Smooth muscle cell (in vitro differentiated cells): ENCODE results near the gene DCP1B. TPM values are rescaled to one million over a fixed set of nuclear protein-coding genes. Genes with fewer than 3 reads are reported as not detected.

Experiments
- DNase-seq: peaks from one replicate; lab custom pipeline; 2025; ENCODE audit not compliant: unreplicated experiment; lab: John Stamatoyannopoulos, UW
- H2AFZ ChIP-seq: fragments of 200-600 bp; sonication (generic); 2 replicates; pipeline ENCODE4 v1.6.0; 2016; ENCODE audit warnings: antibody characterized with exemption, low read depth, mild to moderate bottlenecking
- H3F3A ChIP-seq: fragments of 200-600 bp; sonication (generic); 2 replicates; pipeline ENCODE4 v1.6.0; 2017; ENCODE audit warnings: antibody characterized with exemption, low read depth
- H3K27ac ChIP-seq: fragments of 200-600 bp; sonication (generic); 2 replicates; pipeline ENCODE4 v1.5.1; 2016; ENCODE audit warnings: low read depth, mild to moderate bottlenecking
- H3K27me3 ChIP-seq: fragments of 200-600 bp; sonication (generic); 2 replicates; pipeline ENCODE4 v1.6.1; 2016; ENCODE audit warnings: low read depth, mild to moderate bottlenecking
- H3K36me3 ChIP-seq: fragments of 200-600 bp; sonication (generic); 2 replicates; pipeline ENCODE4 v1.5.1; 2016; ENCODE audit warnings: low read depth
- H3K4me1 ChIP-seq: fragments of 200-600 bp; sonication (generic); 2 replicates; pipeline ENCODE4 v1.5.1; 2016; ENCODE audit warnings: low read depth
- H3K4me2 ChIP-seq: fragments of 200-600 bp; sonication (generic); 2 replicates; pipeline ENCODE4 v1.6.0; 2016; ENCODE audit warnings: mild to moderate bottlenecking
- H3K4me3 ChIP-seq: fragments of 200-600 bp; sonication (generic); 2 replicates; pipeline ENCODE4 v1.5.1; 2016; ENCODE audit warnings: mild to moderate bottlenecking
- H3K79me2 ChIP-seq: fragments of 200-600 bp; sonication (generic); 2 replicates; pipeline ENCODE4 v1.6.0; 2016; ENCODE audit warnings: low read depth, mild to moderate bottlenecking
- H3K9ac ChIP-seq: fragments of 200-600 bp; sonication (generic); 2 replicates; pipeline ENCODE4 v1.6.0; 2016; ENCODE audit warnings: low read depth
- H3K9me3 ChIP-seq: fragments of 200-600 bp; sonication (generic); replicated peaks from 2 replicates; pipeline ENCODE4 v1.5.1; 2016; ENCODE audit warnings: low read depth
- H4K20me1 ChIP-seq: fragments of 200-600 bp; sonication (generic); 2 replicates; pipeline ENCODE4 v1.6.0; 2016; ENCODE audit warnings: low read depth
- CTCF ChIP-seq: fragments of 200-600 bp; sonication (generic); IDR thresholded peaks from 2 replicates; pipeline ENCODE4 v1.5.1; 2017; ENCODE audit warnings: borderline replicate concordance, mild to moderate bottlenecking, antibody characterized with exemption; ENCODE audit not compliant: insufficient read depth, poor library complexity, severe bottlenecking
- WGBS: methylation state at CpG from one replicate; pipeline ENCODE4 v1.1.7; 2016; ENCODE audit warnings: low lambda C conversion rate; 5-methylcytosine and 5-hydroxymethylcytosine counted together
- polyA plus RNA-seq: library from polyadenylated mRNA; unstranded; fragments of >200 nt; fragmentation: Nextera tagmentation; extraction: Ambion mirVana; gene quantifications from 2 replicates; pipeline ENCODE4 v1.2.1, GENCODE V29; 2016
- total RNA-seq: library from RNA; depleted of rRNA; stranded (reverse); fragments of >200 nt; gene quantifications from 2 replicates; pipeline ENCODE4 v1.2.3, GENCODE V29; 2014

DCP1B gene
- total and polyA plus RNA-seq, 2 experiments from 2014 or later = 34.9 to 38.1 TPM

- no peak for TF ChIP-seq CTCF
- H3K27me3 ChIP-seq = no peaks in the 10 kb centered on the region
- no peaks in the 10 kb centered on the region for H3F3A ChIP-seq
- no peaks in the 10 kb centered on the region for H3K79me2 ChIP-seq
- DNase-seq = no peak
- H3K9me3 ChIP-seq = no peaks in the 10 kb centered on the region
- H3K4me3 ChIP-seq = no peak overlapping the region
- H3K4me1 ChIP-seq = no peaks in the 10 kb centered on the region
- H4K20me1 ChIP-seq = no peaks in the 10 kb centered on the region
- no peak overlapping the region for H3K4me2 ChIP-seq
- no peak overlapping the region for H3K27ac ChIP-seq
- H2AFZ ChIP-seq = no peak overlapping the region
- 96% methylated on average over 16 of the region's 16 CpGs for WGBS
- no peak overlapping the region for H3K9ac ChIP-seq
- no peaks in the 10 kb centered on the region for H3K36me3 ChIP-seq
These were observed 92.4 kb downstream of the DCP1B start for GRCh38 chr12:1911598-1912575.

GRCh38 chr12:1910468-1910867, 93.8 kb downstream of the DCP1B start:
- 92% methylated on average over 3 of the region's 3 CpGs for WGBS

GRCh38 chr12:1908758-1909157, 95.5 kb downstream of the DCP1B start:
- Histone ChIP-seq H3K27me3 (no peaks in the 10 kb centered on the region), H3K4me1 (no peaks in the 10 kb centered on the region), H3K79me2 (no peaks in the 10 kb centered on the region), H3K4me3 (no peak overlapping the region), H3F3A (no peaks in the 10 kb centered on the region), H3K36me3 (no peaks in the 10 kb centered on the region), H3K9me3 (peaks cover 19% of the 10 kb centered on the region), H3K4me2 (no peak overlapping the region), H3K9ac (no peak overlapping the region), H2AFZ (no peak overlapping the region), H3K27ac (no peak overlapping the region), H4K20me1 (no peaks in the 10 kb centered on the region)
- TF ChIP-seq CTCF = no peak
- no peak for DNase-seq
- WGBS = 98% methylated on average over 23 of the region's 26 CpGs

More at GRCh38 chr12:1910468-1910867, 93.8 kb downstream of the DCP1B start:
- no peak for DNase-seq
- H3K4me3 ChIP-seq = no peak overlapping the region
- no peak overlapping the region for H3K9ac ChIP-seq
- H3K4me2 ChIP-seq = no peak overlapping the region
- no peaks in the 10 kb centered on the region for H3K27me3 ChIP-seq
- H3K27ac ChIP-seq = no peak overlapping the region
- no peak overlapping the region for H2AFZ ChIP-seq
- no peaks in the 10 kb centered on the region for H3F3A ChIP-seq
- TF ChIP-seq CTCF = no peak
- H3K4me1 ChIP-seq = no peaks in the 10 kb centered on the region
- peaks cover 9% of the 10 kb centered on the region for H3K9me3 ChIP-seq
- no peaks in the 10 kb centered on the region for H3K79me2 ChIP-seq
- H3K36me3 ChIP-seq = no peaks in the 10 kb centered on the region
- no peaks in the 10 kb centered on the region for H4K20me1 ChIP-seq
